HuH-7 (cell line): ENCODE measurements around the gene ATP5PF.
"Not testable (repeated sequence)": the region's sequence is repeated elsewhere in the genome, so short reads cannot be mapped to it uniquely, and the experiment has no call there.

Experiments
- DNase-seq: peaks from one replicate; pipeline ENCODE4 v3.0.0; 2011; ENCODE audit warnings: low spot score

Gene ATP5PF

GRCh38 chr21:25721987-25722386, 12.7 kb downstream of the ATP5PF start:
- no peak for DNase-seq

- no peak for DNase-seq
Measured at GRCh38 chr21:25717491-25718147, 17.1 kb downstream of the ATP5PF start.

- DNase-seq: not testable (repeated sequence)
Measured at GRCh38 chr21:25714066-25714465, 20.6 kb downstream of the ATP5PF start.

- no peak for DNase-seq
Measured at GRCh38 chr21:25710550-25710949, 24.2 kb downstream of the ATP5PF start.

- DNase-seq: no peak
Measured at GRCh38 chr21:25709684-25710265, 24.9 kb downstream of the ATP5PF start.

GRCh38 chr21:25708467-25709065, 26.1 kb downstream of the ATP5PF start:
- DNase-seq: peak; percentile 9

GRCh38 chr21:25701529-25701928, 33.2 kb downstream of the ATP5PF start:
- DNase-seq: no peak

GRCh38 chr21:25700741-25701140, 34.0 kb downstream of the ATP5PF start:
- DNase-seq: no peak

GRCh38 chr21:25695461-25695860, 39.2 kb downstream of the ATP5PF start:
- not testable (repeated sequence) for DNase-seq

GRCh38 chr21:25691976-25692375, 42.7 kb downstream of the ATP5PF start:
- no peak for DNase-seq

- no peak for DNase-seq
Measured at GRCh38 chr21:25689226-25689625, 45.5 kb downstream of the ATP5PF start.

GRCh38 chr21:25688275-25689155, 46.2 kb downstream of the ATP5PF start:
- no peak for DNase-seq

- DNase-seq: no peak
Measured at GRCh38 chr21:25687787-25688186, 46.9 kb downstream of the ATP5PF start.

GRCh38 chr21:25682382-25682781, 52.3 kb downstream of the ATP5PF start:
- DNase-seq: no peak

- no peak for DNase-seq
Measured at GRCh38 chr21:25676451-25676850, 58.3 kb downstream of the ATP5PF start.
